ENCODE results near the gene SLC35D1.

SLC35D1 gene

DNA sequence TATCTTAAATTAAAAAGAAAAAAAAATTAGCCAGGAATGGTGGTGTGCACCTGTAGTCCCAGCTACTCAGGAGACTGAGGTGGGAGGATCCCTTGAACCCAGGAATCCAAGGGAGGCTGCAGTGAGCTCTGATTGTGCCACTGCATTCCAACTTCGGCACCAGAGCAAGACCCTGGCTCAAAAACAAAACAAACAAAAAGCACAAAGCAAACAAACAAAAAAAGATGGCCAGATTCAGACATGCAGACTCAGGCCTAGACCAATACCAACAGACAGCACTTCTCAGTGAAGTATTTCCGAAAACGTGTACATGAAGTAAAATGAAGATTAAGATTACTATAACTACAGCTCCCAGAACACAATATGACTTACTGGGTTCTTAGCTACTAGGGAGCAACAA lies 10.6 kb downstream of the SLC35D1 start:
- no peak for DNase-seq

DNA sequence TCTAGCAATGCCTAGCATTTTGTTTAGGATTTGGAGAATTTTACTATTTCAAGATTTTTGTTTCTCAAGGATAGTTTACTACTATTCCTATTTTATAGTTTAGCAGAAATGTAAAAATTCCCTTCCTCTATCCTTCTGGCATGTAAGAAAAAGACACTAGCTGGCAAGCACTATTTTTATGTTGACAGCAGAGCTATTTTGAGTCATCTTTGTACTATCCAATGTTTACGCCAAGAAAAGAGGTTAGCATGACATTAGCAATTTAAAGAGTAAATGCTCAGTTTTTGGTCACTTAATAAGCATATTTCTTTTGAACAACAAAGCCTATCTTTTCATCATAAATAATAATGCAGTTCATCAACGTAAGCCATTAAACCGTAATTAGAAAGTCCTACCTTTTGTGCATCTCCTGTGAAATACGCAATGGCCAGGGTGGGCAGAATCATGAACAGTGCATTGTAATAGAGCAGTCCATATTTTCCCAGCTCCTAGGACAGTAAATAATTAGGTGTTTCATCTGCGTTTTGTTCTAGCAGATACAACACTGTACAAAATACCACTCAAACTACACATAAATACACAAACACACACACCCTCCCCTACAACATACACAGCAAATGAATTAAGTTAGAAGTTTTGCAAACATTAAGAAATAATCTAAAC lies 12.0 kb downstream of the SLC35D1 start:
- no peak for DNase-seq

DNA sequence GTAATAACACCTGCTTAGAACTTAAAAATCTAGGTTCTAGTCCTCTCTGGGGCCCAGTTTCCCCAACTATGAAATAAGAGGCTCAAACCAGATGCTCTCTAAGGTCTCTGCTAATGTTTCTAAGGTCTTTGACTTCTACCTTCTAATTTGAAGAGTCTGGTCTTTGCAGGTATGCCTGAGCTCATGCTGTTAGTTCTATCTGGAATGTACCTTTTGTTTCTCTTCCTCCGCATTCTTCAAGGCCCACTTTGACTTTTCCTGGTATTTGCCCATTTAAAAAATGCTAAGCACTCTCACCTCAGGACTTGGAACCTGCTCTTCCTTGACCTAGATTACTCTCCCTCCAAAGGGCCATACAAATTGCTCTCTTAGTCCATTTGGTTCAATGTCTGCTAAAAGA lies 13.5 kb downstream of the SLC35D1 start:
- DNase-seq = no peak

DNA sequence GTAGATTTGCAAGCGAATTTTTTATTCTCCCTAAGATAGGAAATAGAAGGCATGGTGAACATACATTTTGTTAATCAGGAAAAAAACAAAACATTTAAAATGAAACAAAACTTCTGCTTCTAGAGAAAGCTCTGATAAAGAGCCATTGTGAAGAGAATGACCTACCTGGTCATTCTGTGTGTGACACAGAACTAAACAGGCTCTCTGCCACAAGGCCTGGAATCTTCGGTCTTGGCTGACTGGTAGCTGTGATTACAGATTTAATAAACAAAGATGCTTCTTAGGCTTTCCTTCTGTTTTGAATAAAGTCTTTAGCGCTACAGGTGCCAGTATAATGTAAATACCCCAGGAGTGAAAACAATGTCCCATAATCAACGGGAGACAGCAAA lies 22.1 kb downstream of the SLC35D1 start:
- DNase-seq = no peak

DNA sequence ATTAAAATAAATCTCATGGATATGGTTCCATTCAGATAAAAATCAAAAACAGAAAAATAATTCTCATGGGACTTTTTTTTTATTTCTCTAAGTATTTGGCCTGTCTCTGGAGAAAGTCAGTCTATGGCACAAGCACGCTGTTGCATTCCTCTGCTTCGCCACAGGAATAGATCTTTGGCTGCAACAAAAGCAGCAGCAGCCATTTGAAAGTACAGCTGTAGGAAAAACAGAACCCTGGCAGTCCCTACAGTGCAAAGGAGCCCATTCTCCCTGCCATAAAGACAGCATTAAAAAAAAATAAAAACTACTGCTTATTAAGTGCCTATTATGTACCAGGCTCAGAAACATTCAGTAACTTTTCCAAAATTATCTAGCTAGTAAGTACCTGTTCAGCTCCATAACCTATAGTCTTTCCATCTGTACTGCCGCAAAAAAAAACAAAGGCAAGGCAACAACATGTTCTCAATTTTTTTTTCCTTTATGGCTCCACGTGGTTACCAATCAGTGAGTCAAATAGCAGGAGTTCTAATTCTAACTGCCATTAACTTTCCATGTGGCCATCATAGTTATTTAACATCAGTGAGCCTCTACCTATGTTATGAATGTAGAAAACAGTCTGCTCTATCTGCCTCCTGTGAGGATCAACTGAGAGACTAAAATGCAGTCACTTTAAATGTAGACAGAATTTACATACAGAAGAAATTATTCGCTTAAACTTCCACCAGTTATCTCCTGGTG lies 22.7 kb downstream of the SLC35D1 start:
- DNase-seq = no peak

DNA sequence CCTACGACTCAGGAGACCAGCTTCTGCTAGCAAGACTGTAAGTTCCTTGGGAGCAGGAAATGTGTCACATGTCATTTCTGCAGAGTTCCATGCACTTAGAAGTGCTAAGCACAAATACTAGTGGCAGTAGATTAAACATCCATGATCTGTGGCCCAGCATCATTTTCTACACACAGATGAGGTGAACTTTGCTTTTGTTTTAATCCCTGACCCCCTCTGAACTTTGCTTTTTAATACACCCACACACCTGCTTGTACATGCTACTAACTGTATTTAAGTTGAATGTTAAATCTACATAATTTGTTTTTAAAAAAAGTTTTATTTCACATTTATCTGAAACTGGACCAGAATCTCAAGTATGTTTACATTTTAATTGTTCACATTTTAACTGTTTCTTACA lies 24.5 kb downstream of the SLC35D1 start:
- no peak for DNase-seq

DNA sequence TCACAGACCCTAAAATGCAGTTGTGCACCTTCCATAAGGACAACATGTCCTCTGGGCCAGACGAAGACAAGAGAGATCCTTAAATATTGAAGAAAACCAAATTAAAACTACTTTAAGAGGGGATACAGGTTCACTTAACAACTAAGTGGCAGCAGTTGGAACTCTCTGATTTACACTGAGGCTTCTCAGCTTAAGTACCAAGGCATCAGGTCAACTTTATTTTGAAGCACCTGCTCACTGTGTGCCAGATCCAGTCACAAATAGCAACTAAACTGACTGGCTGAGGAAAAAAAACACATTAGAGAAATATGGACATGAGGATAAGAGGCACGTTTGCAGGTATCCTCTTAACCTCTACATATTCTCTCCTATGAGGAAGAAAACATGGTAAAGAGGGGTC lies 33.2 kb downstream of the SLC35D1 start:
- no peak for DNase-seq

DNA sequence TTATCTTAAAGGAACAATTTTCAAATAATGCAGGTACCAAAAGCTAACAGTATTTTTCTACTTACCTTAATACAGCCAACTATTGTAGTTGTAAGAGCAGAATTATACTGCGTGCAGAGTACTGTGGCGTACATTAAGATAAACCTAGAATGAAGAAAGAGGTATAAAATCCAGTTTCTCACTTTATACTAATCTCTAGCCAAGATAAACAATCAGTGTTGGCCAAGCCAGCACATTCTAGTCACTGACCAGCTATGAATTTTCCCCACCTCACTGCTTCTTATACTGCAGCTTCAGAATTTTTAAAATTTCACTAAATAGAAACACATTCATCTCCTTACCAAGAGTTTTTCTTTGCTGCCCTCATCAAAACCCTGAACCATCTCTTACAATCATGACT lies 33.6 kb downstream of the SLC35D1 start:
- no peak for DNase-seq

DNA sequence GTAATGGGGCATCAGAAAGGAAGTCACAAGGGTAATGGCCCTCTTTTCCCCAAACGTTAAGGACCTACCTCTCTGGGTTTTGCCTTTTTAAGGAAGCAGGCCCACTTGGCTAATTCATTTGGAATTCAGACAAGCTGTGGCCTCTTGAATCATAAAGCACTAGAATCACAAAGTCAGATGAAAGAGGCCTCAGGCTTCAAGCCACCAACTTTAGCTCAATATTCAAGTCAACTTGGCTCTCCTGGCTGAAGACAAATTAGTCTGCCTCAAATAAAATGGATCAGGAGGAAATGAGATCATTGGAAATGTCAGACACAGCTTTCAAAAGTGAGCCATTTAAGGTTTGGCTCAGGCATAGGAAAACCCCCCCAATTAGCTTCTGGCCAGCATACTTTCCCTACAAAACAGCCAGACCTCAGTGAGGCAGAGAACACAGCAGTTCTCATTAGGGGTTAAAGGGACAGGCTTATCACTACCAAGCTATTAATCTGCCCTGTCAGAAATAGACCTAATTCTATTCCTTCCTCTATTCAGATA lies 34.3 kb downstream of the SLC35D1 start:
- no peak for DNase-seq

DNA sequence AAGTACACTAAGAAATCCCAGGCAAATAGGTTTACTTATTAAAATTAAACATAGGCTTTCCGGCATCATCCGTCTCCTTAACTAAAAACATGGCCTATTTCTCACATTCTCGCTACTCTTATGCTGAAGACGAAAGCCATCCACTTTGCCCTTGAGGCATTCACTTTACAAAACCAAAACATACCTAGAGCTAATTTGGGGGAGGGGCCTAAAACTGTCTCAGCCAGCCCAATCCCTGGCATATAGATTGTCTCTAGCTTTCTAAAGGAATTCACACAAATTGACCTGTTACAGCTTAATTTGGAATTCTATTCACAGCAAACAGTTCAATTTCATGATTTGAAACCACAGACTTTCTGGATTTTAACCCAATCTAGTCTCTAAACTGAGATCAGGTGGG lies 34.8 kb downstream of the SLC35D1 start:
- no peak for DNase-seq

DNA sequence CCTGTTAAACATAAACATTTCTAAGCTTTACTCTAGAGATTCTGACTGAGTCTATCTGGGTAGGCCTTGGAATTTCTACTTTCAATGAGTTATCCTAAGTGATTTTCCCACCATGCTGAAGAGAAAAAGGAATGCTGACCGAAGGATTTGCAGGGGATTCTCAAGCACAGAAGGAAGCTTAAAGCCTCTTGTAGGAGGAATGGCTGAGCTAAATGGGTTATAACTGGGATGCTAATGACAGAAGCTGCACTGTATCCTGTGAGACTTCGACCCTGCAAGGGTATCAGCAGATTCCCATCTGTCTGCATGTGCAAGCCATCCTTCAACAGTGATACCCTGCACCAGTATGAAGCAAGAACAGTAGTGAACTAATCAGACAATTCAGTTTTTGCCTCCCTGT lies 35.4 kb downstream of the SLC35D1 start:
- DNase-seq = no peak

DNA sequence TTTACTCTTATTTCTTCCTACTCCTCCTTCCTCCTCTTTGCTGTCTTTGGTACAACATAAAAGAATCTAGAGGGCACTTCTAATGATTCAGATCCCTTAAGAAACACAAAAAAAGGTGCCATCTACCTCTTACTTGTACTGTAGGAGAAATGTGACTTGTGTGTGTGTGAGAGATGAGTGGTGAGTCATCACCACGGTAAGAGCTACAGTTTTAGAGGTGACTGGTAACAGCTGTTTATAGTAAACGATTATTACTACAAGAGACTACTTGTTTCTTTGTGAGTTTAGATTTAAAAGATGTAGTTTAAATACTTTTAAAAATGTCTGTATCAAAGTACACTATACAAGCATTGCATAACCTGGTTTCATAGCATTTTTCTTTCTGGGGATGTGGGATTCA lies 40.4 kb downstream of the SLC35D1 start:
- no peak for DNase-seq

DNA sequence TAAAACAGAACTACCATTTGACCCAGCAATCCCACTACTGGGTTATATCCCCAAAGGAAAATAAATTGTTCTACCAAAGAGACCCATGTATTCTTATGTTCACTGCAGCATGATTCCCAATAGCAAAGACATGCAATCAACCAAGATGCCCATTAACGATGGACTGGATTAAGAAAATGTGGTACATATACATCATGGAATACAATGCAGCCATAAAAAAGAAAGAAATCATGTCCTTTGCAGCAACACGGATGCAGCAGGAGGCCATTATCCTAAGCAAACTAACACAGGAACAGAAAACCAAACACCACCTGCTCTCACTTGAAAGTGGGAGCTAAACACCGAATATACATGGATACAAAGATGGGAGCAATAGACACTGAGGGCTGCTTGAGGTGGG lies 44.2 kb downstream of the SLC35D1 start:
- DNase-seq = no peak

DNA sequence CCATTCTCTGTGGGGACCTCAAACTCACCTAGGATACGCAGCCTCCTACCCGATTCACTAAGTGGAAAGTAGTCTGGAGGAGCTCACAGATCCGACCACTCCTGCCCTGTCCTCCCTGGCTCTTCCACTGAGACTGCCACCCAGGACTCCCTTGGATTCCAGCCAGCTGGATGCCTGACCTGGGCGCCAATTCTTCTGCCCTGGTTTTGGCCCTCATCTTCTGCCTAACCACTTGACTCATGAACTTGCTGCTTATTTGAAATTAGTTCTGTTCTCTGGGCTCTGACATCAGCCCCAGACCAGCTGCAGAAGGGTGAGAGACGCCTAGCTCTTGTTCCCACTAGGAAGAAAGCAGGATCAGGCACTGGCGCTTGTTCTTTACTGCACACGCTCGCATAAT lies 48.9 kb downstream of the SLC35D1 start:
- no peak for DNase-seq

DNA sequence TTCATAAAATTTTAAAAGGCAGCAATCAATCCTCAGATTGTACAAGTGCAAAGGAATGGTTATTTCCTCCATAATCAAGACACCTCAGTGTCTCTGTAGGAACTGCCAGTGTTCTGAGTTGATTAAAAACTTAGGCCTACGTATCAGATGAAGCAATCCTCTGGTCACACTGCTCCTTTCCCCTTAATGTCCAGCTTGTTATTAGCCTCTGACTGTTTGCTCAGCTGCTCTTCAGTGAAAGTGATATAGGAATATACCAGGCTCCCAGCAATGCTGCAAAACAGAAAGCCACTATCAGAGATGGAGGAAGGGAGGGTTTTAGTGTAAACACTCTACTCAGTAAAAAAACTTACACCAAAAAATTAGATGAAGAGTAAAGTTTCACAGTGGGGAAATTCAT lies 49.8 kb downstream of the SLC35D1 start:
- no peak for DNase-seq

DNA sequence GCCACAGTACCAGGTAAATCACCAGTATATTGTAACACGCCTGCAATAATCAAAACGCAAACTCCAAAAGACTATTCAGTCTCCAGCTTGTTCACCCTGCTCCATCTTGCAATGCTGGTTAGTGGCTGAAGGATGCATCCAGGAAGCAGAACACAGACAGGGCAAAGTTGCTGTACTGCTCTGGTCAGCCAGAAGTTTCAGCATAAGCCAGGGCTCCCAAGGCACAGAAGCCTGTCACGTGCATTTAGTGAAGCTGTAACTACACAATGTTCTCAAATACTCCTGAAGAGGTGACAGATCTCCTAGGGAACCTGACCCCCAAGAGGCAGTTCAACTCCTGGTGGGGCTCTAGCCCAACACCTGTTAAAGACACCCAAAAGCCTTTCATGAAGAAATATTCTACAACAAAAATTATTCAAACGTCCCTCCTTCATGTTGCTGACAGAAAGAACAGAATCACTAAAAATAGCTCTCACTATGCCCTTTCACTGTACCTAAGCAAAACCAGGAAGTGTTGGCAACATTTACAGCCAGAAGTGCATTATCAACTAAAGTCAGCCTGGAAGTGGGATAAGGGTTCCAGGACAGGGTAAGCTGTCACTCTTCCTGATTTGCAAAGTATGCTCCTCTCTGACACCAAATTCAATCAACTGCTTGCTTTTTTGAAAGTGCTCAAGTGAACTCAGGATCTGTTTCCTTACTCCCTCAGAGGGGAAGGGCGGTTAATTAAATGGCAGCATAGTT lies 52.1 kb downstream of the SLC35D1 start:
- no peak for DNase-seq

DNA sequence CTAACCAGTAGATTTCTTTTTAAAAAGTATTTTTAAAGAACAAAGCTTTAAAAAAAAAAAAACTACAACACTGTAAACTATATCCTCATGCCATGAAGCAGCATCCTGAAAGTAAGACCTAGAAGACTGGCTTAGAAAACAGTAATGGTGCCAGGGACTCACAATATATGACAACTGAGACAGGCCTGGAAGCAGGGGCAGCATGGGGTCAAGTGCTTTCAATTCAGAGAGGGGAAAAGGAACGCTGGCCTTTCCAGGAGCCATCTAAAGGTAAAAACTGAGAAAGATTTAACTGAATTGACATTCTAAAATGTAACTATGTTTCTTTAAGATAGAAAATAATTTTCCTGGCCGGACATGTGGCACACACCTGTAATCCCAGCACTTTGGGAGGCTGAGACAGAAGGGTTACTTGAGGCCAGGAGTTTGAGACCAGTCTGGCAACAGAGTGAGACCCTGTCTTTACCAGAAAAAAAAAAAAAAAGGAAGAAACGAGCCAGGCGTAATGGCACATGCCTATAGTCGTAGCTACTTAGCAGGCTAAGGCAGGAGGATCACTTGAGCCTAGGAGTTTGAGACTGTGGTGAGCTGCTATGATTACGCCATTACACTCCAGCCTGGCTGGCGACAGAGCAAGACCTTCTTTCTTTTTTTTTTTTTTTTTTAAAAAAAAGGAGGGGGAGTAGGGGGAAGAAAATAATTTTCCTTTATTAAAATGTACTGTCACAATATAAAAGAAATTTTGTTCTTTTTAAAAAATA lies 54.1 kb downstream of the SLC35D1 start:
- DNase-seq = no peak

DNA sequence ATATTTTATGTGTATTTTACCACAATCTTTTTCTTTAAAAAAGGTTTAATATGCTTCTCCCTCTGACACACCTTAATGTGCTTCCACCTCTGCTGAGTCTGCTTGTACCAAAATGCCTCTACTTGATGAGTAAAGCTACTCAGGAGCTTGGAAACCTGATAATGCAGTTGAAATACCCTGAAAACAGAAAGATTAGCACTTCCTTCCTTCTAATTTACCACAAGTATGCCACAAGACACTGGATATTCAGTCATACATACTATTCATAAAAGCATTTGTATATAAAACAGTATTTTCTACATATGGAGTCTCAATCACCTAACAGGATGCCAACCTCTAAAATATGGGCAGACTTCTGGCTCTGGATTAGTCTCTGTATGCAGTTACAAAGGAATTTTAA lies 55.0 kb downstream of the SLC35D1 start:
- no peak for DNase-seq

DNA sequence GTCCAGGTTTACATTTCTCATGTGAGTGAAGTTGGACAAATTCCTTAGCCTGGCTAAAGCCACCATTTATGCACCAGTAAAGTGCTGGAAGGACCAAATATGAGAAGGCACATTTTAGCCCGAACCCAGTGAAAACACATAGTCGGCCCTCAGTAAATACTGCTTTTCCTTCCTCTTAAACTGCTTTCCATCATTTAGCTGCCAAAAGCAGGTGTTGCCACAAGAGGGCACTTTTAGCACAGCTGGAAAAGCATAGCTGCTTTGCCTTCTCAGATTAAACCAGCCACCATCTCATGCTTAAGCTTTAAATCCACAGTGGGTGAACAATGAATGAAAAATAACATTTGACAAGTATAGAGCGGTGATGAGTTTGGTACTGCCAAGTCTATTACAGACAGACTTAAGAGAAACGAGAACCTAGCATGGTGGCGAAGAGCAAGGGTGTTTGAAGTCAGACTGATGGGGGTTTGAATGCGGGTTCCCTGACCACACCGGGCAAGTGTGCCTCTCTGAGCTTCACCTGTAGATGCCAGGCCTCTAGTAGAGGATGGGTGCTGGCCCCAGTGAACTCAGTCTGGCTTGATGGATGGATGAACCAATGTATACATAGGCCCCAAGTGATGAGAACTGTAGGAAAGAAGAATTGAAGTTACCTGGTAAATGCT lies 57.8 kb downstream of the SLC35D1 start:
- DNase-seq = no peak

DNA sequence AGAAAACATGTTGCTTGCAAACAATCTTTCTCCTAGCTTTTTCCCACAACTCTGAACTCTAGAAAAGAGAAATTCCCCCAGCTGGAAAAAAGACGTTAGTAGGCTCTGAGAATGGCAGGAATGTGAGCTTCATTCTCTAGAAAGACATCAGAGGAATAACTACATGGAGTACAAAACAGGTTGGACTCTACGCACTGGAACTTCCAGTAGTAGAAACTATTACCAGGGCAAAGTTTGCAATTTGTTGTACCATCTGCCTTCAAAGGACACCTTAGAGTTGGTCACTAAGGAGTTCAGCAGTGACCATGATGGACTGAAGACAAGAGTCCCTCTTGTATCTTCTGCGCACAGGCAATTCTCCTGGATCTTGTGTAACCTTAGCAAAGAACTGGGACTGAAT lies 60.9 kb downstream of the SLC35D1 start:
- DNase-seq = no peak

DNA sequence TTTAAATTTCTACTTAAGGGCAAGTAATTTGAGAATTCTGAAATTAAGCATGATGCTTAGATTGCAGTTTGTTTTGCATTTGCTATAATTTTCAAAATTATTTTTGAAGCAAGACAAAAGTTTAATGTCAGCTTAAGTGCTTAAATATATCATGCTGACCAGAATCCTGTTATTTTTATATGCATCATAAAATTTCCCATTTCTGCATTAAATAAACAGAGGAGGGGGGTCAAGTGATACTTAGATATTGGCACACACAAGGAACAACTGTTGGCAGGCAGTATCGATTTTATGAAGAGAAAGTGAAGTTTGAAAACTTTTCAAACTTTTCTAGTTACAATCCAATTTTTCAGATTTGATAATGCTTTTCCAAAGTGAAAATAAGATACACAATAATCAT lies 68.1 kb downstream of the SLC35D1 start:
- no peak for DNase-seq

DNA sequence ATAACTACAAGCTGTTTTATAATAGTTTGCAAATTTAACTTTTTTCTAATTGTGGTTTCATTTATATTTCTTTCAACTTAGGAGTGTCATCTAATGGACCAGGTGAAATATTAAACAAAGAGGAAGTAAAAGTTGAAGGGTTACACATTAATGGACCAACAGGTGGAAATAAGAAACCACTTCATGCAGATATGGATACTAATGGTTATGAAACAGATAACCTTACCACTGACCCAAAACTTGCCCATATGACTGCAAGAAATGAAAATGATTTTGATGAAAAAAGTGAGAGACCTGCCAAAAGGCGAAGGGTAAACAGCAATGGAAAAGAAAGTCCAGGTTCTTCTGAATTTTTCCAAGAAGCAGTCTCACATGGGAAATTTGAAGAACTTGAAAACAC lies 69.5 kb downstream of the SLC35D1 start:
- no peak for DNase-seq

All from NCI-H524 treated with DMSO at 0.1 percent for 48 hours (cell line).